ENCODE measurements around the gene PCNX2. TPM values are rescaled to one million over a fixed set of nuclear protein-coding genes. Genes with fewer than 3 reads are reported as not detected.

The PCNX2 gene
- total RNA-seq, 1 donor from 2014 or later, result 18.4 TPM

DNA sequence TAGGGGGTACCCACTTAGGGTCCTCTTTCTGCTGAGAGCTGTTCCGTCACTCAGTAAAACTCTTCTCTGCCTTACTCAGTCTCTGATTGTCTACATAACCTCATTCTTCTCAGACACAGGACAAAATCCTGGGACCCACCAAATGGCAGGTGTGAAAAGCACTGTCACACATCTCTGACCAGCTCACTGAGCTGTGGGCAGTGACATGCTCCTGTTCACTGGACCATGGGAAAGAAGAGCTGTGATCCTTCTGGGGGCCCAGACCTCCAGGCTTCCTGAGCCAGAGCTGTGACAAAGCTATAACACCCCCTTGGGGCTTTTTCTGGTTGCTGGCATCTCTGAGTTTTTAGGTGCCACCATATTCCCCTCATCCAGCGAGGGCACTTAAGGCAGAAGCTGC lies 229.4 kb downstream of the PCNX2 start:
- DNase-seq (ENCODE audit: extremely low spot score, unreplicated experiment), result no peak
- Mint-ChIP-seq H3K4me1 (ENCODE audit: unreplicated experiment) (peaks cover 1% of the 10 kb centered on the region), H3K4me3 (no peak overlapping the region), H3K36me3 (peaks cover 3% of the 10 kb centered on the region), H3K27ac (no peak overlapping the region), H3K27me3 (no peaks in the 10 kb centered on the region), H3K9me3 (no peaks in the 10 kb centered on the region)
- TF ChIP-seq, protein P1, sequence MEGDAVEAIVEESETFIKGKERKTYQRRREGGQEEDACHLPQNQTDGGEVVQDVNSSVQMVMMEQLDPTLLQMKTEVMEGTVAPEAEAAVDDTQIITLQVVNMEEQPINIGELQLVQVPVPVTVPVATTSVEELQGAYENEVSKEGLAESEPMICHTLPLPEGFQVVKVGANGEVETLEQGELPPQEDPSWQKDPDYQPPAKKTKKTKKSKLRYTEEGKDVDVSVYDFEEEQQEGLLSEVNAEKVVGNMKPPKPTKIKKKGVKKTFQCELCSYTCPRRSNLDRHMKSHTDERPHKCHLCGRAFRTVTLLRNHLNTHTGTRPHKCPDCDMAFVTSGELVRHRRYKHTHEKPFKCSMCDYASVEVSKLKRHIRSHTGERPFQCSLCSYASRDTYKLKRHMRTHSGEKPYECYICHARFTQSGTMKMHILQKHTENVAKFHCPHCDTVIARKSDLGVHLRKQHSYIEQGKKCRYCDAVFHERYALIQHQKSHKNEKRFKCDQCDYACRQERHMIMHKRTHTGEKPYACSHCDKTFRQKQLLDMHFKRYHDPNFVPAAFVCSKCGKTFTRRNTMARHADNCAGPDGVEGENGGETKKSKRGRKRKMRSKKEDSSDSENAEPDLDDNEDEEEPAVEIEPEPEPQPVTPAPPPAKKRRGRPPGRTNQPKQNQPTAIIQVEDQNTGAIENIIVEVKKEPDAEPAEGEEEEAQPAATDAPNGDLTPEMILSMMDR (conservative IDR thresholded peaks at IDR 0.05), result no peak

DNA sequence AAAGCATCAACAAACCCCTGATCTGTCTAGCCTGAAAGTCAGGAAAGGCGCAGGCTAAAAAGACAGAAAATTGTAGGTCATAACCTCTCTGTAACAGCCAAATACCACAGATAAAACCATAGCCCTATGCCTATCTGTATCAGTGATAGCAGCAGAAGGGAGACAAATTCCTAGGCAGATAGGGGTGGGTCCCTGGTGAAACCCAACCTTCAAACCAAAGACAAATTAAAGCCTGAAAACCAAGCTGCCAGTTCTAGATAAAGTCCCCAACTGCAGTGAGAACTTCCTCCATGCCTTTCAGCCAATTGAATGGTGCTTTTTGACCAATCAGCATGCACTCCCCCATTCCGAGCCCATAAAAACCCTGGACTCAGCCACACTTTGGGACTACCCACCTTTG lies 229.8 kb downstream of the PCNX2 start:
- DNase-seq (ENCODE audit: extremely low spot score, unreplicated experiment), result no peak
- TF ChIP-seq, protein P1 (conservative IDR thresholded peaks at IDR 0.05), result no peak
- H3K4me1 Mint-ChIP-seq (ENCODE audit: unreplicated experiment), result peaks cover 3% of the 10 kb centered on the region
- H3K27me3 Mint-ChIP-seq, result no peaks in the 10 kb centered on the region
- H3K9me3 Mint-ChIP-seq, result no peaks in the 10 kb centered on the region
- no peak overlapping the region for H3K4me3 Mint-ChIP-seq
- peaks cover 3% of the 10 kb centered on the region for H3K36me3 Mint-ChIP-seq
- H3K27ac Mint-ChIP-seq, result no peak overlapping the region

DNA sequence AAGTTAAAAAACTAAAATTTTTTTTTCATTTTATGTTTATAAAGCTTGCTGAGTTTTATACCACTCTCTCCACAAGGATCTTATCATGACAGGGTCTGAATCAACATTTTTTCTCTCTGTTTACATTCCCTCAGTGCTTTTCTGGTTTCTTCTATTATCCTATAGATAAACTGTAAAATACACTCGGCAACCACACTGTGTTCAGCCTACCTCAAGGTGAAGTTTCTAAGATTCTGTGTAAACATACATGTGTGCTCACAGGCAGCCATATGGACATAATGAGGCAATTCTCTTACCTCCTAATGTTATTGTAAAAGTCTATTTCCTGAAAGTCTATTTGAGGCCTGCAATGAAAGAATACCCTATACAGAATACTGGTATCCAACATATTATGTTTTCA lies 230.5 kb downstream of the PCNX2 start:
- no peak overlapping the region for H3K4me3 Mint-ChIP-seq
- peaks cover 3% of the 10 kb centered on the region for H3K4me1 Mint-ChIP-seq (ENCODE audit: unreplicated experiment)
- H3K27ac Mint-ChIP-seq, result no peak overlapping the region
- peaks cover 3% of the 10 kb centered on the region for H3K36me3 Mint-ChIP-seq
- H3K27me3 Mint-ChIP-seq, result no peaks in the 10 kb centered on the region
- no peaks in the 10 kb centered on the region for H3K9me3 Mint-ChIP-seq
- TF ChIP-seq, protein P1 (conservative IDR thresholded peaks at IDR 0.05), result no peak
- DNase-seq (ENCODE audit: extremely low spot score, unreplicated experiment), result no peak

DNA sequence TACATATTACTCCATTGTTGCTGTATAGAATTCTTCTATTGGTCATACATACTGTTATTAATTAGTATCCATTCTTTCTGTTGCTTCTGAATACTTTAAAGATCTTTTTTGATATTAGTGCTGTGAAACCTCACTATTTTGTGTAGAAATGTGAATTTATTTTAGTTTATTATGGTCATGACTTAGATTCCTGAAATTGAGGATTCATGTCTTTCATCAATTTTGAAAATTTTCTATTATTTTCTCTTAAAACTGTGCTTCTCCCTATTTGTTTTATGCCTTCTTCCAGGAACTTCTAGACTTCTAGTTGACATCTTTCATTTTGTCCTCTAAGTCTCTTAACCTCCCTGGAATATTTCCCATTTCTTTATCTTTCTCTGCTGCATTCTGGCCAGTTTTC lies 232.1 kb downstream of the PCNX2 start:
- TF ChIP-seq, protein P1 (conservative IDR thresholded peaks at IDR 0.05), result no peak
- H3K27me3 Mint-ChIP-seq, result no peaks in the 10 kb centered on the region
- no peak for DNase-seq (ENCODE audit: extremely low spot score, unreplicated experiment)
- no peak overlapping the region for H3K4me3 Mint-ChIP-seq
- H3K9me3 Mint-ChIP-seq, result no peaks in the 10 kb centered on the region
- H3K36me3 Mint-ChIP-seq, result peaks cover 3% of the 10 kb centered on the region
- H3K27ac Mint-ChIP-seq, result no peak overlapping the region
- peaks cover 3% of the 10 kb centered on the region for H3K4me1 Mint-ChIP-seq (ENCODE audit: unreplicated experiment)

DNA sequence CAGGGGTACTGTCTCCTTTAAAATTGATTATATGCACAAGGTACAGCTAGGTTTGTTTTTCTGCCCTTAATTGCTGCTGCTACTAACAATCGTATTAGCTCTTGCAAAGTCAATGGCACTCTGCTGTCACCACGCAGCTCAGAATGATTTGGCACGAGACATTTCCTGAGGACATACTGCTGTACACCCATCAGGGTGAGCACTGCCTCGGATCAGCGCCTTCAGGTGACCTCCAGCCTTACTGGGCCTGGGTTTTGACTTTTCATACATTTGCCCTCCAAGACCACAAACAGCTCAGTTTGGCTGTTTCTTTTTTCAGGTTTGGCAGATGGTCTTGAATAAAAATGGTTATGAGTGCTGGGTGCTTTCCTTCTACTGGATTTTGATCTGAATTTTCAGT lies 234.3 kb downstream of the PCNX2 start:
- peaks cover 3% of the 10 kb centered on the region for H3K4me1 Mint-ChIP-seq (ENCODE audit: unreplicated experiment)
- no peaks in the 10 kb centered on the region for H3K27me3 Mint-ChIP-seq
- TF ChIP-seq, protein P1 (conservative IDR thresholded peaks at IDR 0.05), result no peak
- no peak overlapping the region for H3K27ac Mint-ChIP-seq
- H3K9me3 Mint-ChIP-seq, result no peaks in the 10 kb centered on the region
- no peak overlapping the region for H3K4me3 Mint-ChIP-seq
- no peak for DNase-seq (ENCODE audit: extremely low spot score, unreplicated experiment)
- peaks cover 3% of the 10 kb centered on the region for H3K36me3 Mint-ChIP-seq

DNA sequence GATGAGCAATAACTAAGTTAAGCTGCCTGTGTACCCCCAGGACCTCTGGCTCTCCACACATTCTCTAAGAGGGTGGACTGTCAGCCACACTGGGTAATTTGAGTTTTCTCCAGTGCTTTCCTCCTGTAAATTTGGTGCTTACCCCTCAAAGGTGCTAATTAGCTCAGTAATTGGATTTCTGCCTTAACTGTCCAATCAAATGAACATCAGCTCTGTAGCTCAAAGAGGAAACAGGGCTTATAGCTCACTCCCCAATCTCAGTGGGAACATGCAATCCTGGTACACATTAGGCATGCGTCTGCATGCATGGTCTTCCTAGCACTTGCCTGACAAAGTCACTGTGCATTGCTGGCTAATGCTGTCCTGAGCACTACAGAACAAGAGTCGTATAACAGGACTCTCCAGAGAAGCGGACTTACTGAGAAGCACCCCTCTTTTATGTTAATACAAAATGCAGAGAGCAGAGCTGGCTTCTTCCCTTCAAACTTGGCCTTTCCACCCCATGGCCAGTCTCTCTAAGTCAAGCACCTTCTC lies 235.0 kb downstream of the PCNX2 start:
- no peak for DNase-seq (ENCODE audit: extremely low spot score, unreplicated experiment)
- Mint-ChIP-seq H3K27me3 (no peaks in the 10 kb centered on the region), H3K27ac (no peak overlapping the region), H3K9me3 (no peaks in the 10 kb centered on the region), H3K4me3 (no peak overlapping the region), H3K36me3 (peaks cover 3% of the 10 kb centered on the region), H3K4me1 (ENCODE audit: unreplicated experiment) (peaks cover 3% of the 10 kb centered on the region)
- TF ChIP-seq, protein P1 (conservative IDR thresholded peaks at IDR 0.05), result no peak

Measured in type B pancreatic cell (in vitro differentiated cells).